GM23248 (cell line): ENCODE results near the gene GLUL. TPM values are rescaled to one million over a fixed set of nuclear protein-coding genes. Genes with fewer than 3 reads are reported as not detected.

ENCODE experiments used
- DNase-seq: peaks from one replicate; pipeline ENCODE4 v3.0.0-alpha.2; 2015
- H2AFZ ChIP-seq: fragments of 200-600 bp; sonication (generic); 2 replicates; pipeline ENCODE4 v1.6.1; 2016; ENCODE audit warnings: antibody characterized with exemption
- H3F3A ChIP-seq: fragments of 200-600 bp; sonication (generic); 2 replicates; pipeline ENCODE4 v1.6.1; 2016; ENCODE audit warnings: mild to moderate bottlenecking, antibody characterized with exemption, mixed run types; ENCODE audit not compliant: insufficient read depth
- H3K27ac ChIP-seq: fragments of 200-600 bp; sonication (generic); 2 replicates; pipeline ENCODE4 v1.5.1; 2016; ENCODE audit warnings: mild to moderate bottlenecking
- H3K27me3 ChIP-seq: fragments of 200-600 bp; sonication (generic); replicated peaks from 2 replicates; pipeline ENCODE4 v1.6.1; 2016; ENCODE audit warnings: mild to moderate bottlenecking; ENCODE audit not compliant: insufficient read depth
- H3K36me3 ChIP-seq: fragments of 200-600 bp; sonication (generic); 2 replicates; pipeline ENCODE4 v1.6.1; 2016; ENCODE audit warnings: low read depth, mild to moderate bottlenecking
- H3K4me1 ChIP-seq: fragments of 200-600 bp; sonication (generic); 2 replicates; pipeline ENCODE4 v1.6.1; 2016; ENCODE audit warnings: mild to moderate bottlenecking; ENCODE audit not compliant: insufficient read depth
- H3K4me2 ChIP-seq: fragments of 200-600 bp; sonication (generic); one replicate; pipeline ENCODE4 v1.6.1; 2016; ENCODE audit warnings: mild to moderate bottlenecking; ENCODE audit not compliant: unreplicated experiment
- H3K4me3 ChIP-seq: fragments of 200-600 bp; sonication (generic); 2 replicates; pipeline ENCODE4 v1.5.1; 2016; ENCODE audit warnings: mild to moderate bottlenecking
- H3K79me2 ChIP-seq: fragments of 200-600 bp; sonication (generic); 2 replicates; pipeline ENCODE4 v1.6.1; 2016; ENCODE audit warnings: mild to moderate bottlenecking; ENCODE audit not compliant: insufficient read depth
- H3K9ac ChIP-seq: fragments of 200-600 bp; sonication (generic); 2 replicates; pipeline ENCODE4 v1.6.1; 2016; ENCODE audit warnings: mild to moderate bottlenecking
- H3K9me2 ChIP-seq: fragments of 200-600 bp; sonication (generic); 2 replicates; pipeline ENCODE4 v1.6.1; 2016; ENCODE audit warnings: mixed run types, mild to moderate bottlenecking, moderate library complexity; ENCODE audit not compliant: insufficient read depth
- H3K9me3 ChIP-seq: fragments of 200-600 bp; sonication (generic); one replicate; pipeline ENCODE4 v1.6.1; 2017; ENCODE audit warnings: low read depth
- H4K20me1 ChIP-seq: fragments of 200-600 bp; sonication (generic); 2 replicates; pipeline ENCODE4 v1.6.0; 2016; ENCODE audit not compliant: insufficient read depth
- EZH2 ChIP-seq: fragments of 200-600 bp; sonication (generic); IDR thresholded peaks from 2 replicates; pipeline ENCODE4 v1.6.1; 2018; ENCODE audit warnings: antibody characterized with exemption, mild to moderate bottlenecking; ENCODE audit not compliant: insufficient read depth, poor library complexity, severe bottlenecking
- EZH2phosphoT487 ChIP-seq: fragments of 200-600 bp; sonication (generic); IDR thresholded peaks from 2 replicates; pipeline ENCODE4 v1.6.1; 2018; ENCODE audit warnings: antibody characterized with exemption, moderate library complexity, mild to moderate bottlenecking, low read depth; ENCODE audit not compliant: insufficient read depth
- WGBS, 2 experiments: methylation state at CpG; one replicate each; pipeline ENCODE4 v1.1.6; 2015 to 2017; ENCODE audit warnings: low lambda C conversion rate in 2 of 2, low coverage in 1 of 2; ENCODE audit errors: missing lambda C conversion rate in 2 of 2; 5-methylcytosine and 5-hydroxymethylcytosine counted together
- in situ Hi-C: fragments of 300-500 bp; cut with MboI; formaldehyde crosslinking; loops from 2 replicates; pipeline ENCODE4 v1.15.0; 2020
- polyA plus RNA-seq: library from polyadenylated mRNA; unstranded; fragments of >200 nt; fragmentation: Nextera tagmentation; extraction: Ambion mirVana; gene quantifications from 2 replicates; pipeline ENCODE4 v1.2.1, GENCODE V29; 2016
- total RNA-seq: library from RNA; depleted of rRNA; stranded (reverse); fragments of >200 nt; shearing (Covaris generic); gene quantifications from 2 replicates; pipeline ENCODE4 v1.2.3, GENCODE V29; 2014

GLUL gene
- total and polyA plus RNA-seq, 2 experiments from 2014 or later = 119 to 160 TPM

DNA sequence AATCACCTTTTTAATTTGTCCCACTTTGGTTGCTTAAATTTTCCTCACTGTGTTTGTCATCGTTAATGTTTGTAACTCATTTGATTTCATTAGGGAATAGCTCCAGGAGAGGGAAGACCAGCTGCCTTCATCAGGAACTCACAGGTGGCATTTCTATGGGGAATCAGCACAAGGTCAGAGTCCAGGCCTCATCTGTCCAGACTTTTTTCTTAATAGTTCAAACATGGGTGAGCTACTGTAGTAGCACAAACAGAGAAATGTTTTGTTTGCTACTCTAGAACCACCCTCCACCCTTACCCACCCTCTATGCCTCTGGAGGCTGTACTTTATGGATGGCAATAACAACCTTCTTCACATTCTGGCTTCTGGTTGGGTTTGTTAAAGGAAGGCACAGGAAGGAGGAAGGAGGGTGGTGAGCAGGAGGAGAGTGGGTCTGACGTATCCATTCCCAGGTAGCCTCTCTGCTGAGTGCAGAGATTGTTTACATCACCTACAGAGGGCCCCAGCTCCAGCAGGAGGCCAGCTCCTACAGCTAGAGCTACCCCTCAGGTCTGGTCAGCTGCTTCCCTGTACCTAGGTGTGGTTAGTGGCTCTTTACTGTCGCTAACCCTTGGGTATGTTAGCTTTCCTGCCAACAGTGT is 17.0 kb upstream of the GLUL start:
- in situ Hi-C loops = loop anchor here (25.0 kb wide), 1 partner anchor 921 kb away; the partner anchor contains the start of gene CACNA1E
- H3K4me1 ChIP-seq = no peaks in the 10 kb centered on the region
- no peaks in the 10 kb centered on the region for H3K27me3 ChIP-seq
- DNase-seq = no peak
- no peaks in the 10 kb centered on the region for H3K9me3 ChIP-seq
- no peaks in the 10 kb centered on the region for H3K36me3 ChIP-seq
- no peaks in the 10 kb centered on the region for H4K20me1 ChIP-seq
- no peaks in the 10 kb centered on the region for H3K9me2 ChIP-seq
- no peak overlapping the region for H2AFZ ChIP-seq
- no peak overlapping the region for H3K4me3 ChIP-seq
- no peaks in the 10 kb centered on the region for H3K79me2 ChIP-seq
- H3K4me2 ChIP-seq = no peak overlapping the region
- TF ChIP-seq EZH2phosphoT487 = no peak
- no peak for TF ChIP-seq EZH2
- 55 to 64% methylated on average over 3 of the region's 3 CpGs for WGBS, 2 experiments
- H3K27ac ChIP-seq = no peak overlapping the region
- H3F3A ChIP-seq = no peaks in the 10 kb centered on the region
- H3K9ac ChIP-seq = no peak overlapping the region

DNA sequence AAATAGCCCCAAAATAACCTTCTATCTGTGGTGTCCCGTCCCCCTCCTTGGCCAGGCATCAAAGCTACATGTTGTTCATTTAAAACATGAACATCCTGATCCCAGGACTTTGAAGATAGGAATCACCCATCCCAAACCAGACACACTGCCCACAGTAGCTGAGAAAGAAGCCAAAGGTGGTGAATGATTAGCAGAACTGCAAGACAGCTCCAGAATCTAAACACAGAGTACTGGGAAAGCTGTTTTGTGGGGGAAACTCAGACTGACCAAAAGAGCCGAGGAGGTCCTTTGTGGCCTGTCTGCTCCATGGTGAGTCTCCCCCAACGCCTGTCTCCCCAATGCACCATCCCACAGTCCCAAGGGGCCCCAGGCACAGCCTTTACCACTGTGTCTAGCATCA is 16.1 kb upstream of the GLUL start:
- Histone ChIP-seq H3K27me3 (no peaks in the 10 kb centered on the region), H3K36me3 (no peaks in the 10 kb centered on the region), H2AFZ (no peak overlapping the region), H3F3A (no peaks in the 10 kb centered on the region), H3K4me1 (no peaks in the 10 kb centered on the region), H3K9me2 (no peaks in the 10 kb centered on the region), H3K9ac (no peak overlapping the region), H3K4me2 (no peak overlapping the region), H3K9me3 (no peaks in the 10 kb centered on the region), H3K27ac (no peak overlapping the region), H3K4me3 (no peak overlapping the region), H3K79me2 (no peaks in the 10 kb centered on the region), H4K20me1 (no peaks in the 10 kb centered on the region)
- 22 to 33% methylated on average over 3 of the region's 3 CpGs for WGBS, 2 experiments
- TF ChIP-seq EZH2 = no peak
- no peak for TF ChIP-seq EZH2phosphoT487
- no peak for DNase-seq
- in situ Hi-C loops = loop anchor here (25.0 kb wide), 1 partner anchor 920 kb away; the partner anchor contains the start of gene CACNA1E

DNA sequence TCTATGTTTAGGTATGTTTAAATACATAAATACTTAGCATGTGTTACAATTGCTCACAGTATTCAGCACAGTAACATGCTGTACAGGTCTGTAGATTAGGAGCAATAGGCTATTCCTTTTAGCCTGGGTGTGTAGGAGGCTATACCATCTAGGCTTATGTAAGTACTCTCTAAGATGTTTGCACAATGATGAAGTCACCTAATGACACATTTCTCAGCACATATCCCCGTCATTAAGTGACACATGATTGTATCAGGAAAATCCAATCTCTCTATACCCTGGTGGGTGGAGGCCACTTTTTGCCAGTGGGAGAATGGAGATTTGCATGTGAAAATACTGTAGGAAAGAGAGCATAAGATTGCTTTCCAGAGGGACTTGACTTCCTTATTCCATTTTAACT is 14.4 kb upstream of the GLUL start:
- no peaks in the 10 kb centered on the region for H3K27me3 ChIP-seq
- no peak for TF ChIP-seq EZH2
- TF ChIP-seq EZH2phosphoT487 = no peak

DNA sequence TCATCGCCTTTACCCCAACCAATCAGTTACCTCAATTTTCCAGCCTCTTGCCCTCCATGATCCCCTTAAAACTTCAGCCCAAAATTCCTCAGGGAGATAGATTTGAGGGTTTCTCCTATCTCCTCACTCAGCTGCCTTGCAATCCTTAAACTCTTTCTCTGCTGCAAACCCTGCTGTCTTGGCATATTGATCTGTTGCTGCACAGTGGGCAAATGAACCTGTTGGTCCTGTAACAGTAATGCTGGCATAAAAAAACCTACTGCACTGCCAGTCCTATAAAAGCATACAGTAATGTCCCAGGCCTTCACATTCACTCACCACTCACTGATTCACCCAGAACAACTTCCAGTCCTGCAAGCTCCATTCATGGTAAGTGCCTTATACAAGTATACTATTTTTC is 14.0 kb upstream of the GLUL start:
- TF ChIP-seq EZH2phosphoT487 (no peak), EZH2 (no peak)
- DNase-seq = no peak
- Histone ChIP-seq H2AFZ (no peak overlapping the region), H3K4me1 (no peaks in the 10 kb centered on the region), H3K27me3 (no peaks in the 10 kb centered on the region), H3K9me3 (no peaks in the 10 kb centered on the region), H3K9me2 (no peaks in the 10 kb centered on the region), H3K27ac (no peak overlapping the region), H3F3A (no peaks in the 10 kb centered on the region), H3K9ac (no peak overlapping the region), H3K4me2 (no peak overlapping the region), H3K4me3 (no peak overlapping the region), H3K79me2 (no peaks in the 10 kb centered on the region), H4K20me1 (no peaks in the 10 kb centered on the region), H3K36me3 (no peaks in the 10 kb centered on the region)
- in situ Hi-C loops = loop anchor here (25.0 kb wide), 1 partner anchor 918 kb away; the partner anchor contains the start of gene CACNA1E
- 50 to 63% methylated on average over 1 of the region's 1 CpG for WGBS, 2 experiments

More for the DNA sequence above, 14.4 kb upstream of the GLUL start:
- no peaks in the 10 kb centered on the region for H3K9me3 ChIP-seq
- H3K27ac ChIP-seq = no peak overlapping the region
- no peak overlapping the region for H2AFZ ChIP-seq
- H3K4me2 ChIP-seq = no peak overlapping the region
- DNase-seq = peak; percentile 26
- no peaks in the 10 kb centered on the region for H3K36me3 ChIP-seq
- H3K4me3 ChIP-seq = no peak overlapping the region
- no peaks in the 10 kb centered on the region for H3F3A ChIP-seq
- in situ Hi-C loops = loop anchor here (25.0 kb wide), 1 partner anchor 919 kb away; the partner anchor contains the start of gene CACNA1E
- no peaks in the 10 kb centered on the region for H3K4me1 ChIP-seq
- no peaks in the 10 kb centered on the region for H4K20me1 ChIP-seq
- H3K79me2 ChIP-seq = no peaks in the 10 kb centered on the region
- no peak overlapping the region for H3K9ac ChIP-seq
- H3K9me2 ChIP-seq = no peaks in the 10 kb centered on the region
- WGBS, 2 experiments = 0 to 4% methylated on average over 1 of the region's 1 CpG
